GM12878 (cell line): ENCODE results near the gene SOX12.

Experiments used
- BHLHE40 ChIP-seq, 2 experiments: fragments of 450-650 bp in 1 of 2; IDR thresholded peaks; 2 replicates each; pipeline ENCODE4 v1.6.1; 2011 to 2017; ENCODE audit warnings: low read depth in 2 of 2, borderline replicate concordance in 1 of 2, improper control_type of control experiment in 1 of 2, low read length in 1 of 2, mild to moderate bottlenecking in 1 of 2
- FOXK2 ChIP-seq: fragments of 450-650 bp; IDR thresholded peaks from 2 replicates; pipeline ENCODE4 v1.6.1; 2017; ENCODE audit warnings: mild to moderate bottlenecking, moderate library complexity
- POLR2A ChIP-seq: IDR thresholded peaks from 2 replicates; pipeline ENCODE4 v1.6.1; 2011; ENCODE audit warnings: low read depth, mild to moderate bottlenecking, low read length
- POLR2AphosphoS2 ChIP-seq: IDR thresholded peaks from 2 replicates; pipeline ENCODE4 v1.6.1; 2011; ENCODE audit warnings: low read depth, mild to moderate bottlenecking, low read length, improper control_type of control experiment, moderate library complexity
- TF ChIP-seq, protein P1 (sequence below), 3 experiments: IDR thresholded peaks in 2 of 3; conservative IDR thresholded peaks in 1 of 3; 2 replicates each; pipeline ENCODE4 v1.5.1; 2011; ENCODE audit warnings: low read depth in 3 of 3, low read length in 3 of 3, mild to moderate bottlenecking in 3 of 3, control low read depth in 2 of 3, moderate library complexity in 2 of 3, inconsistent platforms in 1 of 3, mixed read lengths in 1 of 3; ENCODE audit not compliant: control insufficient read depth in 2 of 3, insufficient read depth in 1 of 3; ENCODE audit errors: extremely low read depth in 1 of 3
- TF ChIP-seq, protein P2 (sequence below): IDR thresholded peaks from 2 replicates; pipeline ENCODE4 v1.6.1; 2012; ENCODE audit warnings: low read depth, low read length, improper control_type of control experiment
- TF ChIP-seq, protein P3 (sequence below): fragments of 450-650 bp; IDR thresholded peaks from 2 replicates; pipeline ENCODE4 v1.6.1; 2014; ENCODE audit warnings: mild to moderate bottlenecking

DNA sequence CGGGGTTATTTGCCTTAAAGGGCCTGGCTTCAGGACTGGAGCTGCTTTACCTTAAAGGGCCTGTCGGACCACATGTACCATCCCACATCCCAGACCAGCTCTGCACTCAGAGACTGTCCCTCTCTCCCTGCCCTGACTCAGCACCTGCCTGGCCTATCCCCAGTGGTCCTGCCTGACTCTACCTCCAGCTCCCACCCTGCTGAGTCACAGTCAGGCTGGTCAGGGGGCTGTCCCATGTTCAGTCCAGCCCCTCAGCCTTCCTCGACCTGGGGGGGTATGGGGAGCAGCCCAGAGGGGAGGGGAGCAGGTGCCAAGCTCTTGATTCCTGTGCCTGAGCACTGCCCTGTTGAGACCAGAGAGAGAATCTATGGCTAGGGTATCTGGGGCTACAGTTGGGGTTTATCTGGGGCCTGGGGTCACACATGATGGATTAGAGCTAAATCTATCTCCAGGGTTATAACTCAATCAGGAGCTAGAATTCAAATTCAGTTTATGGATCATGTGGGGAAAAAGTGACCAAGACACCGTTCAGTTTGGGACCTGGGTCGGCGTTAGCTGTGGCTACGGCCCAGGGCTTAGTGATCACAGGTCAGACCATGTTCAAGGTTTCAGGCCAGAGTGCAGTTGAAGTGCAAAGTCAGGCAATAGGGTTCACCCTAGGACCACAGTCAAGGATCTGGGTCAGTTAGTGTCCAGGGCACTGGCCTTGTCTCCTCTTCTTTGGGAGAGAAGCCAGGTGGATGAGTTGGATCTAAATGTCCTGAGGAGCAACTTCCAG is 45.8 kb downstream of the SOX12 start:
- TF ChIP-seq, protein P1, sequence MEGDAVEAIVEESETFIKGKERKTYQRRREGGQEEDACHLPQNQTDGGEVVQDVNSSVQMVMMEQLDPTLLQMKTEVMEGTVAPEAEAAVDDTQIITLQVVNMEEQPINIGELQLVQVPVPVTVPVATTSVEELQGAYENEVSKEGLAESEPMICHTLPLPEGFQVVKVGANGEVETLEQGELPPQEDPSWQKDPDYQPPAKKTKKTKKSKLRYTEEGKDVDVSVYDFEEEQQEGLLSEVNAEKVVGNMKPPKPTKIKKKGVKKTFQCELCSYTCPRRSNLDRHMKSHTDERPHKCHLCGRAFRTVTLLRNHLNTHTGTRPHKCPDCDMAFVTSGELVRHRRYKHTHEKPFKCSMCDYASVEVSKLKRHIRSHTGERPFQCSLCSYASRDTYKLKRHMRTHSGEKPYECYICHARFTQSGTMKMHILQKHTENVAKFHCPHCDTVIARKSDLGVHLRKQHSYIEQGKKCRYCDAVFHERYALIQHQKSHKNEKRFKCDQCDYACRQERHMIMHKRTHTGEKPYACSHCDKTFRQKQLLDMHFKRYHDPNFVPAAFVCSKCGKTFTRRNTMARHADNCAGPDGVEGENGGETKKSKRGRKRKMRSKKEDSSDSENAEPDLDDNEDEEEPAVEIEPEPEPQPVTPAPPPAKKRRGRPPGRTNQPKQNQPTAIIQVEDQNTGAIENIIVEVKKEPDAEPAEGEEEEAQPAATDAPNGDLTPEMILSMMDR (IDR thresholded peaks at IDR 0.05 in 2 of 3, conservative IDR thresholded peaks at IDR 0.05 in 1 of 3; ENCODE audit: control insufficient read depth in 2 of 3, extremely low read depth in 1 of 3, insufficient read depth in 1 of 3, low read depth in 3 of 3, low read length in 3 of 3), result no peak
- TF ChIP-seq, protein P2, sequence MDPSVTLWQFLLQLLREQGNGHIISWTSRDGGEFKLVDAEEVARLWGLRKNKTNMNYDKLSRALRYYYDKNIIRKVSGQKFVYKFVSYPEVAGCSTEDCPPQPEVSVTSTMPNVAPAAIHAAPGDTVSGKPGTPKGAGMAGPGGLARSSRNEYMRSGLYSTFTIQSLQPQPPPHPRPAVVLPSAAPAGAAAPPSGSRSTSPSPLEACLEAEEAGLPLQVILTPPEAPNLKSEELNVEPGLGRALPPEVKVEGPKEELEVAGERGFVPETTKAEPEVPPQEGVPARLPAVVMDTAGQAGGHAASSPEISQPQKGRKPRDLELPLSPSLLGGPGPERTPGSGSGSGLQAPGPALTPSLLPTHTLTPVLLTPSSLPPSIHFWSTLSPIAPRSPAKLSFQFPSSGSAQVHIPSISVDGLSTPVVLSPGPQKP, result no peak
- no peak for TF ChIP-seq POLR2A
- TF ChIP-seq, protein P3, sequence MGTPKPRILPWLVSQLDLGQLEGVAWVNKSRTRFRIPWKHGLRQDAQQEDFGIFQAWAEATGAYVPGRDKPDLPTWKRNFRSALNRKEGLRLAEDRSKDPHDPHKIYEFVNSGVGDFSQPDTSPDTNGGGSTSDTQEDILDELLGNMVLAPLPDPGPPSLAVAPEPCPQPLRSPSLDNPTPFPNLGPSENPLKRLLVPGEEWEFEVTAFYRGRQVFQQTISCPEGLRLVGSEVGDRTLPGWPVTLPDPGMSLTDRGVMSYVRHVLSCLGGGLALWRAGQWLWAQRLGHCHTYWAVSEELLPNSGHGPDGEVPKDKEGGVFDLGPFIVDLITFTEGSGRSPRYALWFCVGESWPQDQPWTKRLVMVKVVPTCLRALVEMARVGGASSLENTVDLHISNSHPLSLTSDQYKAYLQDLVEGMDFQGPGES, result no peak
- no peak for TF ChIP-seq BHLHE40 (IDR thresholded peaks at IDR 0.05; ENCODE audit: borderline replicate concordance in 1 of 2, low read depth in 2 of 2, low read length in 1 of 2)
- TF ChIP-seq POLR2AphosphoS2, result no peak
- TF ChIP-seq FOXK2, result no peak
